HG03460 (cell line): ENCODE data around the gene NOL7.

Source experiments
- ATAC-seq: cut with Tn5 transposase; IDR thresholded peaks from one replicate; pipeline ENCODE4 v1.9.1; 2021; ENCODE audit not compliant: unreplicated experiment

The NOL7 gene

GRCh38 chr6:13593720-13594119 lies 21.4 kb upstream of the NOL7 start:
- no peak for ATAC-seq

GRCh38 chr6:13597073-13597472 lies 18.1 kb upstream of the NOL7 start:
- no peak for ATAC-seq

- no peak for ATAC-seq
These were observed 15.1 kb upstream of the NOL7 start for GRCh38 chr6:13600036-13600435.

- no peak for ATAC-seq
These were observed 11.0 kb upstream of the NOL7 start for GRCh38 chr6:13604135-13604534.

- no peak for ATAC-seq
These were observed 10.4 kb upstream of the NOL7 start for GRCh38 chr6:13604546-13605416.

- no peak for ATAC-seq
These were observed 9.5 kb upstream of the NOL7 start for GRCh38 chr6:13605634-13606033.

GRCh38 chr6:13611715-13612114 lies 3.4 kb upstream of the NOL7 start:
- no peak for ATAC-seq

GRCh38 chr6:13613029-13613594 lies 2.0 kb upstream of the NOL7 start:
- ATAC-seq = no peak

GRCh38 chr6:13614126-13614925 lies 809 bp upstream of the NOL7 start:
- ATAC-seq = peak; percentile 18

GRCh38 chr6:13615792-13616120 lies 621 bp downstream of the NOL7 start:
- no peak for ATAC-seq

- ATAC-seq = no peak
These were observed 1.9 kb downstream of the NOL7 start for GRCh38 chr6:13617066-13617465.

- no peak for ATAC-seq
These were observed 9.7 kb downstream of the NOL7 start for GRCh38 chr6:13624871-13625288.

GRCh38 chr6:13629459-13630116 lies 14.5 kb downstream of the NOL7 start:
- ATAC-seq = no peak

GRCh38 chr6:13630499-13630898 lies 15.4 kb downstream of the NOL7 start:
- ATAC-seq = no peak

GRCh38 chr6:13633343-13633742 lies 18.2 kb downstream of the NOL7 start:
- no peak for ATAC-seq

GRCh38 chr6:13635948-13636658 lies 21.0 kb downstream of the NOL7 start:
- ATAC-seq = no peak

GRCh38 chr6:13638014-13638413 lies 22.9 kb downstream of the NOL7 start:
- ATAC-seq = no peak

GRCh38 chr6:13638626-13639025 lies 23.5 kb downstream of the NOL7 start:
- no peak for ATAC-seq

- ATAC-seq = no peak
These were observed 26.2 kb downstream of the NOL7 start for GRCh38 chr6:13641315-13641714.

- no peak for ATAC-seq
These were observed 28.0 kb downstream of the NOL7 start for GRCh38 chr6:13643125-13643524.

GRCh38 chr6:13648850-13649249 lies 33.7 kb downstream of the NOL7 start:
- no peak for ATAC-seq
